Measurements from ENCODE around the gene MPZL2.

DNA sequence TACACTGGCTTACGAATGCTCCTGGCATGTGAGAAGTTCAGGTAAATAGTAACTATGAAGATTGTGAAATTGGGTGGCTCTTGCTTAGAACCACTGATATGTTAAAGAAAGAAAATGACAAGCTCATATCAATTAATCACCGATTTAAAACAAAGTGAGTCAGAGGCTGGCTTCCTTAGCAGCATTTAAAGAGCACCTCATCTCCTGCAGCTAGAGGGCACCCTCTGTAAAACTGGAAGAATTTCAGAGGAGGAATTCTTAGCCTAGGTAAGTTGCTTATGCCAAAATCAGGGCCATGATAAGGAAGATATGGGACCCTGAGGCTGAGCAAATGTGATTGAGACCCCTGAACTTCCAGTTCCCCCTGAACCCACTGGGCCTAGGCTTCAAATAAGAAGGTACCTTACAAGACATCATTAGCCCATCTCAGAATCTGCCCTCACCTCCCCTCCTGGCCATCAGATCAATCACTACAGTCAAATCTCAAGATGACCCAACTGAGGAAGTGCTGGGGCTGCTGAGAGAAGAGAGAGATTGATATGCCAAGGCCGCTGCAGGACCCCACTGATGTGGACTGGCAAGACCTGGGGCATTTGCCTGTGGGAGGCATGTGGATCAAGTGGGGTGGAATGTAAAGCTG lies 31.8 kb upstream of the MPZL2 start:
- TF ChIP-seq POU5F1 (IDR thresholded peaks at IDR 0.05; ENCODE audit: low read depth, low read length) (no peak), EZH2 (IDR thresholded peaks at IDR 0.05; ENCODE audit: low read depth, low read length, severe bottlenecking) (no peak), CHD2 (IDR thresholded peaks at IDR 0.05; ENCODE audit: low read length) (no peak), CTCF (IDR thresholded peaks at IDR 0.05; ENCODE audit: control extremely low read depth in 1 of 3, insufficient read depth in 1 of 3, low read depth in 1 of 3, low read length in 3 of 3) (peak in 2 of 3 experiments; percentile 63 to 70; a peak in 3 of 4 replicates), TAF1 (IDR thresholded peaks at IDR 0.05; ENCODE audit: low read depth, low read length) (no peak), SP1 (IDR thresholded peaks at IDR 0.05; ENCODE audit: low read depth, low read length) (no peak)

Data from H1 (cell line).